Tibial nerve (tissue), 4 donors: ENCODE results near the gene FBLN2.

Source experiments
- CTCF ChIP-seq, 5 experiments: fragments of 200-600 bp in 3 of 5; fragments of 450-650 bp in 2 of 5; sonication (generic) in 3 of 5; IDR thresholded peaks; one replicate each; pipeline ENCODE4 v1.5.1; 2016 to 2019; ENCODE audit warnings: antibody characterized with exemption in 5 of 5, mild to moderate bottlenecking in 3 of 5, moderate library complexity in 2 of 5
- EP300 ChIP-seq, 2 donors: sonication (generic); formaldehyde crosslinking; IDR thresholded peaks; one replicate each; pipeline ENCODE4 v1.6.1; 2017; ENCODE audit warnings: antibody characterized with exemption in 2 of 2, mild to moderate bottlenecking in 1 of 2
- POLR2A ChIP-seq, 2 donors: fragments of 450-650 bp; IDR thresholded peaks; one replicate each; pipeline ENCODE4 v1.6.1; 2017; ENCODE audit warnings: antibody characterized with exemption in 2 of 2, mild to moderate bottlenecking in 2 of 2, moderate library complexity in 2 of 2

- TF ChIP-seq CTCF (IDR thresholded peaks at IDR 0.05) (no peak), POLR2A (IDR thresholded peaks at IDR 0.05) (no peak), EP300 (IDR thresholded peaks at IDR 0.05) (no peak)
These were observed 113.4 kb downstream of the FBLN2 start for GRCh38 chr3:13662238-13662847.
